HG03039 (cell line): ENCODE measurements around the gene RAB24.
"Not testable (repeated sequence)": the region's sequence is repeated elsewhere in the genome, so short reads cannot be mapped to it uniquely, and the experiment has no call there.

ENCODE experiments used
- ATAC-seq: cut with Tn5 transposase; IDR thresholded peaks from one replicate; pipeline ENCODE4 v1.9.1; 2021; ENCODE audit warnings: mild to moderate bottlenecking, moderate library complexity; ENCODE audit not compliant: unreplicated experiment

Gene RAB24

GRCh38 chr5:177296581-177296980 lies 6.9 kb downstream of the RAB24 start:
- ATAC-seq = no peak

DNA sequence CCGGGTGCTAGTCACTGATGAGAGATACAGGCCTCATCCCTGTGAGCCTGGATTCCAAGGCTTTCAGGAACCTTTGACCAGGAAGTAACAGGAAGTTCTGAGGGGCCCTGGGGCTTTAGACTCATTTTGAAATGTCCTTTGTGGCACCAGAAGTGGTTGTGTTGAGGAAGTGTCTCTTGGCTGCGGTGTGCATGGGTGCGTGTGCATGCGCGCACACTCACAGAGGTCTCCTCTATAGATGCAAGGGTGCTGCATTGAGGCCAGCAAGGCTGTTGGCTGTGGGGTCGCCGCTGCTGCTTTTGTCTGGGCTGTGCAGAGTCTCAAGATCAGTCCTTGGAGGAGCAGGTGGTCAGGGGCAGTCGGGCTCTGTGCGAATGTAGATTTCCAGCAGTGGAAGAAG lies 7.6 kb downstream of the RAB24 start:
- no peak for ATAC-seq

DNA sequence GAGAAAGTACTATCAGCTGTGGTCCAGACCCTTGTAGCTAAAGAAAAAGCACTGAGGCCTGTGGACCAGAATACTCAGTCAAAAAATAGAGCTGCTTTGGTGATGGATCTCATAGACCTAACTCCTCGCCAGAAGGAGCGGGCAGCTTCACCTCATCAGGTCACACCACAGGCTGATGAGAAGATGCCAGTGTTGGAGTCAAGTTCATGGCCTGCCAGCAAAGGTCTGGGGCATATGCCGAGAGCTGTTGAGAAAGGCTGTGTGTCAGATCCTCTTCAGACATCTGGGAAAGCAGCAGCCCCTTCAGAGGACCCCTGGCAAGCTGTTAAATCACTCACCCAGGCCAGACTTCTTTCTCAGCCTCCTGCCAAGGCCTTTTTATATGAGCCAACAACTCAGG lies 8.9 kb downstream of the RAB24 start:
- no peak for ATAC-seq

- no peak for ATAC-seq
Observed at GRCh38 chr5:177293819-177294581, 9.5 kb downstream of the RAB24 start.

DNA sequence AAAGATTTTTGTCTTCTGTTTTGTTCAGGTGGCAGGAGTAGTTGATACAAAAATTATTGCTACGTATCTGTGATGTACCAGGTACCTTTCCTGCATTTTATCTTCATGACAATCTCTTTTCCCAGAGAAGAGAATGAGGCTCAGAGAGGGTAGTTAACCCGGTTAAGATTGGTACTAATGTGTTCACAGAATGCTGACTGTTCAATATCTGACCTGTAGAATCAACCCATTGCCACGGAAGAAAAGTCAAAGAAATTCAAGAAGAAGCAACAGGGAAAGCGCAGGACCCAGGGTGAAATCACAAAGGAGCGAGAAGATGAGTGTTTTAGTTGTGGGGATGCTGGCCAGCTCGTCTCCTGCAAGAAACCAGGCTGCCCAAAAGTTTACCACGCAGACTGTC lies 11.8 kb downstream of the RAB24 start:
- no peak for ATAC-seq

GRCh38 chr5:177290816-177291596 lies 12.5 kb downstream of the RAB24 start:
- no peak for ATAC-seq

DNA sequence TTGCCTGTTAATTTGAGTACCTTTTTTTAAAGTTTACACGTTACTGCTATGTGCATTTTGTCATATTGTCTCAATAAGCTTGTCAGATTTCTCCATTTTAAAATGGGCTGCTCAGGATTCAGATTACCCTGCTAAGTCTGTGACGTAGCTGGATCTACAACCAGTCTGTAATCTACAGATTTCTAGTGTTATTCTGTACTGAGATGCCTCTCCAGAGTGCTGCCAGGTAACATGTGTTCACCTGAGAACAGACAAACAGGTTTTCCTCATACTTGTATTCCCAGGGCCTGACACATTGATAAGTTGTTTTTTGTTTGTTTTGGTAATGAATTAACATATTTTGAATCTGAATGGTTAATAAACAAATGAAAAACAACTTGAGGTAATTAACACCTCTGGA lies 15.3 kb downstream of the RAB24 start:
- ATAC-seq = no peak

DNA sequence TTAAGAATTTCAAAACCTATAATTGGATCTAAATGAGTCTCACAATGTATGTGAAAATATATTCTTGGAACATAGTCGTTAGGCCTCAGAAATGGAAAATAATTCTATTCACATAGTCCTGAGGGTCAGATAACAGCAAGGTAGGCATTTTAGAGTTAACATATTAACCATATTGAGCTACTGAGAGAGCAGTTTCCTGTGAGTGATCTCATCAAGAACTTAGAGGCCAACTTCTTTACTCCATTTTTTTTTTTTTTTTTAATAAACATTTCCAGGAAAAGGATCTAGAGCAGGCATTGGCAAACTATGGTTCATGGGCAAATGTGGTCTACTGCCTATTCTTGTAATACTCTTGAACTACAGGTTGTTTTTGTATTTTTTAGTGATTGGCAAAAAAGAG lies 26.6 kb downstream of the RAB24 start:
- ATAC-seq = no peak

- no peak for ATAC-seq
Observed at GRCh38 chr5:177275883-177276282, 27.6 kb downstream of the RAB24 start.

DNA sequence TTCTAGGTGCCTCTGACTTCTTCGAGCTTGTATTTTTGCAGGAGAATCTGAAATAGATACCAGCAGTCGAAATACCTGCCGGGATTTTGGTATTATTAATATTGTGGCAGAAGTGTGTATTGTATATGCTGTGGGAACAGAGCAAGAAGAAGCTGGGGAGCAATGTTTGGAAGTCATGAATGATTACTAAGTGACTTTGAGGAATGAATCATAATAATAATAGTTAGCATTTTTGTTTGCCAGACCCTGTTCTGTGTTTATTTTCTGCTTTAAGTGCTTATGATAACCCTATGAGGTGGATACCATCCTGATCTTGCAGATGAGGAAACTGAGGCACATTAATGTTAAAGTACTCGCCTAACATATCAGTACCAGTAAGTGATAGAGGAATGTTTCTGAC lies 32.4 kb downstream of the RAB24 start:
- no peak for ATAC-seq

DNA sequence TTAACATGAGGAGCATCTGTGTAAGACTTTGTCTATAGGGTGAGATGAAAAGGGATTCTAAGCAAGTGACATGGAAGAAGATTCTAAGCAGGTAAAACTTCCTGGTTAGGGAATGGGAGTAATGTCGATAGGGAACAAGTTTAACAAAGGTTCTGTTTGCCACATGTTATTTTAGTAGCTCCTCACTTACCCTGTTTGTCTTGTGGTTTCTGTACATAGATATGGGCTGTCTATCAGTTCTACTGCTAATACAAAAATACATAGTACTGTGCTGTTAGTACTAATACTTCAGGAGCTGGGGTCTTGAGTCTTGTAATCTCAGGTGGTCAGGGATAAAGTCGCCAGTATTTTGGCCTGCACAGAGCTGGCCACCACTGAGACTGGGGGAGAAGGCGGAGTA lies 32.9 kb downstream of the RAB24 start:
- ATAC-seq = no peak

DNA sequence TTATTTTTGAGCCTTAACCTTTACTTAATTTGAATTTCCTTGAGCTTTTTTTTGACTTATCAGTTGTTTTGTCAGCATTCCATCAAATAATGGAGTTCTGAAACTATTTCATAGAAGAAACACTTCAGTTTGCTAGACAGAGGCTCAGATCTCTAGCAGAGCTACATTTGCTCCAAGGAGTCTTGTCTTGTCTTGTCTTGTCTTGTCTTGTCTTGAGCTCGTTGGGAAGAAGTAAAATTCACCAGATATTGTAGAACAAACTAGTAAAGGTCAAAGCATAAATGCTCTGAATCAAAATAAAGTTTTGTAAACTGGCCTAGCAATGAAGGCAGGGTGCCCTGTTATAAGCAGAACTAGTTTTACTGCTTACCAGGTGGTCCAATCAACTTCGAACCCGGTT lies 33.5 kb downstream of the RAB24 start:
- no peak for ATAC-seq

DNA sequence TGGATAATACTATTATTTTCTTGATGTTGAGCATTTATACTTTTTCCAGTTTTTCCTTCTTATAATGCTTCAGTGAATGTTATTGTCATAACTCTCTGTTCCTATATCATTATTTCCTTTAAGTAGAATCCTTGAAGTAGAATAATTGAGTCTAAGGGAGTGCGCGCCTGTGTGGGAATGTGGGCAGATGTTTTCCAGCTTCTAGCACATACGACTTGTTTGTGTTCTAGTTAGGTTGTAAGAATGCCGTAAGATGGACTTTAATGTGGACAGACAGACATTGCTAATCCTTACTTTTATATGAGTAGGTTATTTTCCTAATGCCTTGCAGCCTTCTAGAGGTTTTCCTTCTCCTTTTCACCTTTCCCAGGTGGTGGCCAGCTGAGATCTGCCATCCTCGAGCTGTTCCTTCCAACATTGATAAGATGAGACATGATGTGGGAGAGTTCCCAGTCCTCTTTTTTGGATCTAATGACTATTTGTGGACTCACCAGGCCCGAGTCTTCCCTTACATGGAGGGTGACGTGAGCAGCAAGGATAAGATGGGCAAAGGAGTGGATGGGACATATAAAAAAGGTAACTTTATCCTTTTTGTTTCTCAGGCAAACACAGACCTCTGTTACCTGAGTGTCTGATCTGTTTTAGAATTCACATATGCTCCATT lies 34.2 kb downstream of the RAB24 start:
- no peak for ATAC-seq

- no peak for ATAC-seq
Observed at GRCh38 chr5:177265395-177265794, 38.1 kb downstream of the RAB24 start.

DNA sequence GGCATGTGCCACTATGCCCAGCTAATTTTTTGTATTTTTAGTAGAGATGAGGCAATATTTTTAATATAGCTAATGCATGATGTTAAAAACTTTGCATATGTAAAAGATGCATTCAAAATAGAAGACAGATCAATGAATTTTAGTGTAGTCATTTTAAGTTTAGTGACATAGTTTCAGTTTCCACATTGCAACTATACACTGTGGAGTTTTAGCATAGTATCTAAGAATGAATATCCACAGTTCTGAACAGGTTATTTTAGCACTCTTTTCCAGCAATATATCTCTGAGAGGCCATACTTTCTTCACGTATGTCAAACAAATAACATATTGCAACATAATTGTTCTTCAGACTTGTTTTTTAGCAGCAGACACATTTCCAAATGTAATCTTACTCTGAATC lies 39.3 kb downstream of the RAB24 start:
- no peak for ATAC-seq

- ATAC-seq = no peak
Observed at GRCh38 chr5:177261510-177261909, 42.0 kb downstream of the RAB24 start.

- ATAC-seq = no peak
Observed at GRCh38 chr5:177260961-177261360, 42.6 kb downstream of the RAB24 start.

DNA sequence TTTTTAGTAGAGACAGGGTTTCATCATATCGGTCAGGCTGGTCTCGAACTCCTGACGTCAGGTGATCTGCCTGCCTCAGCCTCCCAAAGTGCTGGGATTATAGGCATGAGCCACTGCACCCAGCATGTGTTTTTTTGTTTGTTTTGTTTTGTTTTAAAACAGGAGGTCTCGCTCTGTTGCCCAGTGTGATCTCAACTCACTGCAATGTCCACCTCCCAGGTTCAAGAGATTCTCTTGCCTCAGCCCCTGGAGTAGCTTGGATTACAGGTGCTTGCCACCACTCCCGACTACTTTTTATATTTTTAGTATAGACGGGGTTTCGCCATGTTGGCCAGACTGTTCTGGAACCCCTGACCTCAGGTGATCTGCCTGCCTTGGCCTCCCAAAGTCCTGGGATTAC lies 44.8 kb downstream of the RAB24 start:
- not testable (repeated sequence) for ATAC-seq

- ATAC-seq = no peak
Observed at GRCh38 chr5:177256296-177256695, 47.2 kb downstream of the RAB24 start.

DNA sequence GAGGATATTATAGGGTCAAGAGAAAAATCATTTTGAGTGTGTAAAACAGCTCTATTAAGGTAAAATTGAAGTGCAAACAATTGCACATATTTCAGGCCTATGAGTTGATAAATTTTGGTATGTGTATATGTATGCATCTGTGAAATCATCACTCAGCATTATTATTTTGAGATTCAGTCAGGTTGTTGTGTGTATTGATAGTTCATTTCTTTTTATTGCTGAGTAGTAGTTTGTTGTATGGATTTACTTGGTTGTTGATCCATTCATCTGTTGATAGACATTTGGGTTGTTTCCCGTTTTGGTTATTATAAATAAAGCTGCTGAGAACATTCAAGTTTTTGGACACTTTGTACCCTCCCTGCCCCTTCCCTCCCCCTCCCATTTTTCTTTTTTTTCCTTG lies 50.3 kb downstream of the RAB24 start:
- ATAC-seq = no peak
